ENCODE measurements around the gene PHKG2.

Gene PHKG2

GRCh38 chr16:30741461-30741914 lies 6.7 kb upstream of the PHKG2 start:
- no peak overlapping the region for H3K27ac ChIP-seq
- no peak for TF ChIP-seq ZFX (IDR thresholded peaks at IDR 0.05)
- TF ChIP-seq, protein P1, sequence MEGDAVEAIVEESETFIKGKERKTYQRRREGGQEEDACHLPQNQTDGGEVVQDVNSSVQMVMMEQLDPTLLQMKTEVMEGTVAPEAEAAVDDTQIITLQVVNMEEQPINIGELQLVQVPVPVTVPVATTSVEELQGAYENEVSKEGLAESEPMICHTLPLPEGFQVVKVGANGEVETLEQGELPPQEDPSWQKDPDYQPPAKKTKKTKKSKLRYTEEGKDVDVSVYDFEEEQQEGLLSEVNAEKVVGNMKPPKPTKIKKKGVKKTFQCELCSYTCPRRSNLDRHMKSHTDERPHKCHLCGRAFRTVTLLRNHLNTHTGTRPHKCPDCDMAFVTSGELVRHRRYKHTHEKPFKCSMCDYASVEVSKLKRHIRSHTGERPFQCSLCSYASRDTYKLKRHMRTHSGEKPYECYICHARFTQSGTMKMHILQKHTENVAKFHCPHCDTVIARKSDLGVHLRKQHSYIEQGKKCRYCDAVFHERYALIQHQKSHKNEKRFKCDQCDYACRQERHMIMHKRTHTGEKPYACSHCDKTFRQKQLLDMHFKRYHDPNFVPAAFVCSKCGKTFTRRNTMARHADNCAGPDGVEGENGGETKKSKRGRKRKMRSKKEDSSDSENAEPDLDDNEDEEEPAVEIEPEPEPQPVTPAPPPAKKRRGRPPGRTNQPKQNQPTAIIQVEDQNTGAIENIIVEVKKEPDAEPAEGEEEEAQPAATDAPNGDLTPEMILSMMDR (conservative IDR thresholded peaks at IDR 0.05) = no peak

- no peak overlapping the region for H3K27ac ChIP-seq
- TF ChIP-seq, protein P1 (conservative IDR thresholded peaks at IDR 0.05) = no peak
- no peak for TF ChIP-seq ZFX (IDR thresholded peaks at IDR 0.05)
These were observed 4.5 kb upstream of the PHKG2 start for GRCh38 chr16:30743716-30744115.

DNA sequence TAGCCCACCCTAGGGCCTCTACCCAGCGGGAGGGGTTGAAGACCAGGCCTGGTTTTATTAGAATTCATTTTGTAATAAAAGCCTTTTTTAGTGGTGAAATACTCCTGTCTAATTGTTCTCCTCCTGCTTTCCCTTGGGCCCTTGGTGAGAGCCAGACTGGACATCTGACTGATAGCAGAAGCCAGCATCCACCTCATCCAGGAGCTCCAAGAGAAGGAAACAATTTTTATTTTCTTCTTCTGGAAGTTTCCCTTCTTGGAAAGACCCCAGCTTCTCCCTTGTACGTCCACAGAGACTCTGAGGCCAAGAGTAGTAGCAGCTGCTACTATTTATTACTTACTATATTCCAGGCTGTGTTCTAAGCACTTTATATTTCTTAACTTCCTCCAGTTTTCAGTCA lies 4.0 kb upstream of the PHKG2 start:
- TF ChIP-seq, protein P1 (conservative IDR thresholded peaks at IDR 0.05) = no peak
- no peak for TF ChIP-seq ZFX (IDR thresholded peaks at IDR 0.05)
- no peak overlapping the region for H3K27ac ChIP-seq

- TF ChIP-seq ZFX (IDR thresholded peaks at IDR 0.05) = no peak
- TF ChIP-seq, protein P1 (conservative IDR thresholded peaks at IDR 0.05) = no peak
- no peak overlapping the region for H3K27ac ChIP-seq
These were observed 3.1 kb upstream of the PHKG2 start for GRCh38 chr16:30745082-30745481.

- no peak for TF ChIP-seq ZFX (IDR thresholded peaks at IDR 0.05)
- TF ChIP-seq, protein P1 (conservative IDR thresholded peaks at IDR 0.05) = no peak
- no peak overlapping the region for H3K27ac ChIP-seq
These were observed 1.5 kb upstream of the PHKG2 start for GRCh38 chr16:30746638-30747175.

GRCh38 chr16:30747331-30747730 lies 894 bp upstream of the PHKG2 start:
- TF ChIP-seq, protein P1 (conservative IDR thresholded peaks at IDR 0.05) = no peak
- no peak for TF ChIP-seq ZFX (IDR thresholded peaks at IDR 0.05)
- H3K27ac ChIP-seq = peak overlapping the region; percentile 78

DNA sequence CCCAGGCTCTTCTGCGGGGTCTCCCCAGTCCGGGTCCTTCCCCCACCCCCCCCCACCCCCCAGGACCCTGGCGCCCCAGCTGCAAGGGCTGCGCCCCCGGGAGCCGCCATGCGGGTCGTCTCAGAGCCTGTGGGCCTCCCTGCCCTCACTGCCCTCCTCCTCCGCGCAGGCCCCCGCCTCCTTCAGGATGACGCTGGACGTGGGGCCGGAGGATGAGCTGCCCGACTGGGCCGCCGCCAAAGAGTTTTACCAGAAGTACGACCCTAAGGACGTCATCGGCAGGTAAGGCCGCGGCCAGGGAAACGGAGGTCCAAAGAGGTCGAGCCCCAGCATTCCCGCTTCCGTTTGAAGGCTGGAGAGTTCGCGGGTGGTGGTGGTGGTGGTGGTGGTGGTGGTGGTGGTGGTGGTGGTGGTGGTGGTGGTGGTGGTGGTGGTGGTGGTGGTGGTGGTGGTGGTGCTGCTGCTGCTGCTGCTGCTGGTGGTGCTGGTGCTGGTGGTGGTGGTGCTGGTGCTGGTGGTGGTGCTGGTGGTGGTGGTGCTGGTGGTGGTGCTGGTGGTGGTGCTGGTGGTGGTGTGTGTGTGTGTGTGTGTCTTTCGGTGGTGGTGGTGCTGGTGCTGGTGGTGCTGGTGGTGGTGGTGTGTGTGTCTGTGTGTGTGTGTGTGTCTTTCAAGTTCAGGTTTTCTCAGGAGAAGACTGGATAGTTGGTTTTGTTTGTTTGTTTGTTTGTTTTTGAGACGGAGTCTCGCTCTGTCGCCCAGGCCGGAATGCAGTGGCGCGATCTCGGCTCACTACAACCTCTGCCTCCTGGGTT lies 615 bp downstream of the PHKG2 start:
- no peak for TF ChIP-seq ZFX (IDR thresholded peaks at IDR 0.05)
- TF ChIP-seq, protein P1 (conservative IDR thresholded peaks at IDR 0.05) = no peak
- peak overlapping the region; percentile 78 for H3K27ac ChIP-seq
